PC-9 (cell line): ENCODE results near the gene CIART. TPM values are rescaled to one million over a fixed set of nuclear protein-coding genes. Genes with fewer than 3 reads are reported as not detected.

Experiments
- BruUV-seq: library from RNA; stranded (reverse); fragments of 400-500 nt; replicated peaks from 2 replicates; lab custom pipeline; 2021; lab: Mats Ljungman, UMichigan
- CTCF ChIA-PET: fragments of 300-600 bp; sonication (Branson Sonifier 250); formaldehyde crosslinking; loops from one replicate; lab custom pipeline; 2022; ENCODE audit warnings: antibody characterized with exemption; lab: Charles Lee
- POLR2A ChIA-PET: fragments of 300-600 bp; sonication (Branson Sonifier 250); formaldehyde crosslinking; loops from one replicate; lab custom pipeline; 2022; ENCODE audit warnings: antibody characterized with exemption; ENCODE audit not compliant: unreplicated experiment; lab: Charles Lee
- DNase-seq, 2 experiments: peaks; one replicate each; pipeline versions ENCODE4 v3.0.0 to v3.0.0-alpha.2; 2015 to 2022; ENCODE audit warnings: mixed read lengths in 1 of 2
- H2AFZ ChIP-seq: fragments of 200-600 bp; sonication (generic); 2 replicates; pipeline ENCODE4 v1.8.1; 2017; ENCODE audit warnings: antibody characterized with exemption
- H3F3A ChIP-seq: fragments of 200-600 bp; sonication (generic); 2 replicates; pipeline ENCODE4 v1.8.1; 2017; ENCODE audit warnings: antibody characterized with exemption, mild to moderate bottlenecking, low read depth; ENCODE audit not compliant: insufficient read depth
- H3K27ac ChIP-seq: fragments of 200-600 bp; sonication (generic); 2 replicates; pipeline ENCODE4 v1.6.1; 2016; ENCODE audit warnings: mixed run types
- H3K27me3 ChIP-seq: fragments of 200-600 bp; sonication (generic); 2 replicates; pipeline ENCODE4 v1.6.1; 2016; ENCODE audit warnings: low read depth, mixed run types; ENCODE audit not compliant: insufficient read depth
- H3K36me3 ChIP-seq: fragments of 200-600 bp; sonication (generic); 2 replicates; pipeline ENCODE4 v1.6.1; 2016; ENCODE audit warnings: low read depth, mixed run types
- H3K4me1 ChIP-seq: fragments of 200-600 bp; sonication (generic); replicated peaks from 2 replicates; pipeline ENCODE4 v1.6.1; 2016; ENCODE audit warnings: mixed run types; ENCODE audit not compliant: insufficient read depth
- H3K4me2 ChIP-seq: fragments of 200-600 bp; sonication (generic); 2 replicates; pipeline ENCODE4 v1.6.1; 2017; ENCODE audit warnings: mixed run types
- H3K4me3 ChIP-seq: fragments of 200-600 bp; sonication (generic); 2 replicates; pipeline ENCODE4 v1.6.1; 2016; ENCODE audit warnings: mixed run types
- H3K79me2 ChIP-seq: fragments of 200-600 bp; sonication (generic); 2 replicates; pipeline ENCODE4 v1.6.1; 2017; ENCODE audit warnings: low read depth, mixed run types
- H3K9me2 ChIP-seq: fragments of 200-600 bp; sonication (generic); 2 replicates; pipeline ENCODE4 v1.8.1; 2017; ENCODE audit warnings: mild to moderate bottlenecking; ENCODE audit not compliant: insufficient read depth
- H3K9me3 ChIP-seq: fragments of 200-600 bp; sonication (generic); 2 replicates; pipeline ENCODE4 v1.8.1; 2016; ENCODE audit warnings: low read depth; ENCODE audit not compliant: insufficient read depth
- H4K20me1 ChIP-seq: fragments of 200-600 bp; sonication (generic); 2 replicates; pipeline ENCODE4 v1.8.1; 2017; ENCODE audit not compliant: insufficient read depth
- EZH2 ChIP-seq: fragments of 200-600 bp; sonication (generic); IDR thresholded peaks from 2 replicates; pipeline ENCODE4 v1.8.0; 2017; ENCODE audit warnings: antibody characterized with exemption, low read depth
- intact Hi-C: fragments of 100-400 bp; cut with micrococcal nuclease; formaldehyde crosslinking; loops from one replicate; pipeline ENCODE4 v1.10.0; 2022; ENCODE audit not compliant: unreplicated experiment
- total RNA-seq: library from RNA; stranded (reverse); gene quantifications from 2 replicates; pipeline ENCODE4 v1.2.3, GENCODE V29; 2021
- TF ChIP-seq, protein P1 (sequence below): fragments of 200-600 bp; sonication (generic); conservative IDR thresholded peaks from 2 replicates; pipeline ENCODE4 v1.6.1; 2017; ENCODE audit warnings: mixed run types, antibody characterized with exemption, mild to moderate bottlenecking, moderate library complexity

The CIART gene
- total RNA-seq, 1 experiment from 2014 or later, result 16.6 TPM

GRCh38 chr1:150268340-150268704 is 14.0 kb upstream of the CIART start:
- Histone ChIP-seq H3K9me2 (no peaks in the 10 kb centered on the region), H2AFZ (peak overlapping the region; percentile 86), H3K79me2 (peaks cover 23% of the 10 kb centered on the region), H3K4me3 (peak overlapping the region; percentile 87), H3K4me2 (peak overlapping the region; percentile 100), H3K9me3 (no peaks in the 10 kb centered on the region), H3K27me3 (no peaks in the 10 kb centered on the region), H3K36me3 (peaks cover 17% of the 10 kb centered on the region), H3K4me1 (peaks cover 29% of the 10 kb centered on the region), H3K27ac (peak overlapping the region; percentile 79), H3F3A (peaks cover 31% of the 10 kb centered on the region), H4K20me1 (0 out of 2 replicates have a peak, but pooled peaks cover 4% of the 10 kb centered on the region)
- peak in 1 of 2 experiments; percentile 34 for DNase-seq
- TF ChIP-seq EZH2, result no peak
- TF ChIP-seq, protein P1, sequence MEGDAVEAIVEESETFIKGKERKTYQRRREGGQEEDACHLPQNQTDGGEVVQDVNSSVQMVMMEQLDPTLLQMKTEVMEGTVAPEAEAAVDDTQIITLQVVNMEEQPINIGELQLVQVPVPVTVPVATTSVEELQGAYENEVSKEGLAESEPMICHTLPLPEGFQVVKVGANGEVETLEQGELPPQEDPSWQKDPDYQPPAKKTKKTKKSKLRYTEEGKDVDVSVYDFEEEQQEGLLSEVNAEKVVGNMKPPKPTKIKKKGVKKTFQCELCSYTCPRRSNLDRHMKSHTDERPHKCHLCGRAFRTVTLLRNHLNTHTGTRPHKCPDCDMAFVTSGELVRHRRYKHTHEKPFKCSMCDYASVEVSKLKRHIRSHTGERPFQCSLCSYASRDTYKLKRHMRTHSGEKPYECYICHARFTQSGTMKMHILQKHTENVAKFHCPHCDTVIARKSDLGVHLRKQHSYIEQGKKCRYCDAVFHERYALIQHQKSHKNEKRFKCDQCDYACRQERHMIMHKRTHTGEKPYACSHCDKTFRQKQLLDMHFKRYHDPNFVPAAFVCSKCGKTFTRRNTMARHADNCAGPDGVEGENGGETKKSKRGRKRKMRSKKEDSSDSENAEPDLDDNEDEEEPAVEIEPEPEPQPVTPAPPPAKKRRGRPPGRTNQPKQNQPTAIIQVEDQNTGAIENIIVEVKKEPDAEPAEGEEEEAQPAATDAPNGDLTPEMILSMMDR, result no peak
- CTCF ChIA-PET, result no interaction called here
- intact Hi-C loops, result loop anchor here (10.0 kb wide), 1 partner anchor 296 kb away; no protein-coding TSS in a partner anchor
- POLR2A ChIA-PET, result interaction anchor here (0.7 to 0.8 kb wide), 2 partner anchors 19 to 35 kb away, joined by 5 to 9 read pairs; no protein-coding TSS in a partner anchor
- TSS peak; percentile 27 for BruUV-seq

- H3K4me2 ChIP-seq, result peak within 1 kb of the TSS; percentile 100
- peaks cover 23% of the 10 kb centered on the region for H3K79me2 ChIP-seq
- DNase-seq, result peak; percentile 85 to 92
- no peaks in the 10 kb centered on the region for H3K9me3 ChIP-seq
- H3K9me2 ChIP-seq, result no peaks in the 10 kb centered on the region
- H3K36me3 ChIP-seq, result peaks cover 17% of the 10 kb centered on the region
- peaks cover 26% of the 10 kb centered on the region for H3F3A ChIP-seq
- H2AFZ ChIP-seq, result peak within 1 kb of the TSS; percentile 86
- POLR2A ChIA-PET, result interaction anchor here (0.7 to 0.8 kb wide), 2 partner anchors 9 to 18 kb away, joined by 3 to 9 read pairs; no protein-coding TSS in a partner anchor
- no peaks in the 10 kb centered on the region for H3K27me3 ChIP-seq
- intact Hi-C loops, result loop anchor here (10.0 kb wide), 1 partner anchor 296 kb away; no protein-coding TSS in a partner anchor
- no TSS peak for BruUV-seq
- TF ChIP-seq, protein P1, result no peak
- TF ChIP-seq EZH2, result no peak
- H4K20me1 ChIP-seq, result 0 out of 2 replicates have a peak, but pooled peaks cover 4% of the 10 kb centered on the region
- H3K4me1 ChIP-seq, result peaks cover 24% of the 10 kb centered on the region
- peak within 1 kb of the TSS; percentile 79 for H3K27ac ChIP-seq
- CTCF ChIA-PET, result no interaction called here
- H3K4me3 ChIP-seq, result peak within 1 kb of the TSS; percentile 87
These were observed 13.5 kb upstream of the CIART start, which contains the start of gene APH1A for GRCh38 chr1:150268705-150269403. TSS of gene APH1A (minus strand) at chr1:150269016. CDS start at chr1:150268810, 206 bp downstream.

DNA sequence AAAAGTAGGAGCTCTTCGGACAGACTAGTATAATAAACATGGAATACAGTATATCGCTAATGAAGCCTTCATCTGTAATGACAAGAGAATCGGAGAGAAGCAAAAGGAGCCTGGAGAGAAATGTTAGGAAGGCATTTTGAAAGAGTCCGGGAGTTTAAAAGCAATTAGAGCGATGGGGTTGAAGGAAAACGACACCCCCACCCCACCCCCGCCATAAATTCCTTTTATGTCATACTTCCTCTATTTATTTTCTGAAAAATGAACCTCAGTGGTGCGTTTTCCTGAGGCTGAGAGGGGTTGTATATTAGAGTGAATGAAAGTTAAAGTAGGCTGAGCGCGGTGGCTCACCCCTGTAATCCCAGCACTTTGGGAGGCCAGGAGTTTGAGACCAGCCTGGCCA is 12.9 kb upstream of the CIART start:
- H3K4me1 ChIP-seq, result peaks cover 18% of the 10 kb centered on the region; the same call in 1 of the 2 replicates
- H3K36me3 ChIP-seq, result peaks cover 17% of the 10 kb centered on the region
- H3K27me3 ChIP-seq, result no peaks in the 10 kb centered on the region
- H3K4me2 ChIP-seq, result peak overlapping the region; percentile 100
- H3K9me2 ChIP-seq, result no peaks in the 10 kb centered on the region
- CTCF ChIA-PET, result no interaction called here
- intact Hi-C loops, result loop anchor here (10.0 kb wide), 1 partner anchor 295 kb away; no protein-coding TSS in a partner anchor
- peak overlapping the region; percentile 72 for H2AFZ ChIP-seq
- peaks cover 23% of the 10 kb centered on the region for H3K79me2 ChIP-seq
- BruUV-seq, result TSS peak; percentile 66
- no peak for DNase-seq
- POLR2A ChIA-PET, result interaction anchor here (0.7 kb wide), 1 partner anchor 10 kb away, joined by 3 read pairs; no protein-coding TSS in a partner anchor
- H3F3A ChIP-seq, result peaks cover 20% of the 10 kb centered on the region
- TF ChIP-seq, protein P1, result no peak
- no peak for TF ChIP-seq EZH2
- H3K27ac ChIP-seq, result no peak overlapping the region
- H3K9me3 ChIP-seq, result no peaks in the 10 kb centered on the region
- peak overlapping the region; percentile 87 for H3K4me3 ChIP-seq
- 0 out of 2 replicates have a peak, but pooled peaks cover 4% of the 10 kb centered on the region for H4K20me1 ChIP-seq
